ENCODE results near the gene NODAL. TPM values are rescaled to one million over a fixed set of nuclear protein-coding genes. Genes with fewer than 3 reads are reported as not detected.
A peak's percentile ranks its signal among the peaks of the same experiment; 100 is the strongest.

The NODAL gene
- total RNA-seq, 5 donors from 2014 or later (not counting 1 experiment from before 2014, with no cell fraction given) = not detected

DNA sequence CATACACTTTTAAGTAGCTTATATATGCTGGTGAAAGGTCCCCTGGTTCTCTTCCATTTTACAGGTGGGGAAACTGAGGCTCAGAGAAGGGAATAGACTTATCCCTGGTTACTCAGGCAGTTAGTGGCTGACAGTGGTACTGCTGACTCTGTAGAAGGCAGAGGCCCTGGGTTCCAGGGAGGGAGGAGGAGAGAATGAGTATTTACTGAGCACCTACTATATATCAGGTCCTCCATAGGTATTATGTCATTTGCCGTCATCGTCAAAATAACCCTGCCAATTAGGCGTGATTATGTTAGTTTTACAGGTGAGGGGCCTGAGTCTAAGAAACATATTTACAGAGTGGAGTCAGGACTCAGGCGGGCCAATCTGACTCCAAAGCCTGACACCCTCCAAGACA is 23.8 kb upstream of the NODAL start:
- Histone ChIP-seq H3K9me3 (no peaks in the 10 kb centered on the region), H3K36me3 (ENCODE audit: control insufficient read depth in 2 of 2, extremely low read depth in 1 of 2, insufficient read depth in 1 of 2, low read length in 1 of 2) (no peaks in the 10 kb centered on the region), H3K27me3 (replicated peaks in 1 of 2; ENCODE audit: control insufficient read depth in 2 of 2, extremely low read depth in 1 of 2, insufficient read depth in 2 of 2, low read length in 1 of 2) (peaks cover 0 to 13% of the 10 kb centered on the region in 2 experiments), H3K4me1 (ENCODE audit: control insufficient read depth in 1 of 2, extremely low read depth in 1 of 2, insufficient read depth in 2 of 2, low read length in 2 of 2) (no peaks in the 10 kb centered on the region), H3K27ac (ENCODE audit: low read length) (no peak overlapping the region), H3K4me3 (ENCODE audit: control insufficient read depth in 1 of 2, extremely low read depth in 1 of 2, low read length in 1 of 2) (no peak overlapping the region)
- Mint-ChIP-seq H3K36me3 (no peaks in the 10 kb centered on the region), H3K27me3 (peaks cover 8 to 9% of the 10 kb centered on the region in 2 donors), H3K27ac (no peak overlapping the region), H3K4me3 (no peak overlapping the region), H3K4me1 (peaks cover 0 to 5% (median 3%) of the 10 kb centered on the region in 3 donors), H3K9me3 (no peaks in the 10 kb centered on the region)
- CTCF ChIA-PET = no interaction called here
- ATAC-seq (replicated peaks in 1 of 4) (no peak), DNase-seq (no peak)
- POLR2A ChIA-PET = no interaction called here
- no CpG with 5 or more reads among the region's 4 CpGs for WGBS (ENCODE audit: insufficient coverage)

DNA sequence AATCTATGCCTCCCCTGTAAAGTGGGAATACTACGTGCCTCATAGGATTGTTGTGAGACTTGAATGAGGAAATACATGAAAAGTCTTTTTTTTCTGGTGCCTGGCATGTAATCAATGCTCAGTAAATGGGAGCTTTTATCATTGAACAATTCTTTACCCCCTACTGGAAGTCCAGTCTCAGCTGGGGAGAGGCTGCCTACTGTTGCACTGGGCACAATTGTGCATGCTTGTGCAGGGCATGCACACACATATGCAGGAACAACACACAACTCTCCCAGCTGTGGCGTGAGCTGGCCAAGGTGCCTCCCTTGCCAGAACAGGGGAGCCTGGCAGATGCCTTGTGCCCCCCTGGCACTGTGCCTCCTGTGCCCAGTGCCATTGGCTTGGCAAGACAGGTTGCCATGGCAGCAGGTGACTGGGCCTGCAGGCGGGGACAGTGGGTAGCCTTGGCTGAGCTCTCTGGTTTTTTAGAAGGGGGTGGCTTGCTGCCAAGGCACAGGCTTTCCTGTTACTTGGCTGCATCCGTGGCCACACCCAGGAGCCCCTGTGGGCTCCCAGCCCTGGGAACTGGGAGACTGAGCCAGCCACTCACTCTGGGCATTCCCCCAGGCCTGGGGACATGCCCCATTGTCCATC is 21.0 kb upstream of the NODAL start:
- no peaks in the 10 kb centered on the region for H3K9me3 ChIP-seq
- H3K27me3 ChIP-seq (replicated peaks in 1 of 2; ENCODE audit: control insufficient read depth in 2 of 2, extremely low read depth in 1 of 2, insufficient read depth in 2 of 2, low read length in 1 of 2) = peaks cover 0 to 39% of the 10 kb centered on the region in 2 experiments
- H3K36me3 ChIP-seq (ENCODE audit: control insufficient read depth in 2 of 2, extremely low read depth in 1 of 2, insufficient read depth in 1 of 2, low read length in 1 of 2) = no peaks in the 10 kb centered on the region
- H3K27ac ChIP-seq (ENCODE audit: low read length) = no peak overlapping the region
- no peak for DNase-seq
- Mint-ChIP-seq H3K4me1 (peaks cover 0 to 11% (median 4%) of the 10 kb centered on the region in 3 donors), H3K27ac (no peak overlapping the region), H3K27me3 (peaks cover 19 to 31% of the 10 kb centered on the region in 2 donors), H3K36me3 (no peaks in the 10 kb centered on the region), H3K4me3 (no peak overlapping the region), H3K9me3 (no peaks in the 10 kb centered on the region)
- ChIA-PET CTCF (no interaction called here), POLR2A (no interaction called here)
- no peak overlapping the region for H3K4me3 ChIP-seq (ENCODE audit: control insufficient read depth in 1 of 2, extremely low read depth in 1 of 2, low read length in 1 of 2)
- 61% methylated on average over 2 of the region's 4 CpGs for WGBS (ENCODE audit: insufficient coverage)
- no peak for ATAC-seq (replicated peaks in 1 of 4)
- H3K4me1 ChIP-seq (ENCODE audit: control insufficient read depth in 1 of 2, extremely low read depth in 1 of 2, insufficient read depth in 2 of 2, low read length in 2 of 2) = peaks cover 0 to 9% of the 10 kb centered on the region in 2 experiments

DNA sequence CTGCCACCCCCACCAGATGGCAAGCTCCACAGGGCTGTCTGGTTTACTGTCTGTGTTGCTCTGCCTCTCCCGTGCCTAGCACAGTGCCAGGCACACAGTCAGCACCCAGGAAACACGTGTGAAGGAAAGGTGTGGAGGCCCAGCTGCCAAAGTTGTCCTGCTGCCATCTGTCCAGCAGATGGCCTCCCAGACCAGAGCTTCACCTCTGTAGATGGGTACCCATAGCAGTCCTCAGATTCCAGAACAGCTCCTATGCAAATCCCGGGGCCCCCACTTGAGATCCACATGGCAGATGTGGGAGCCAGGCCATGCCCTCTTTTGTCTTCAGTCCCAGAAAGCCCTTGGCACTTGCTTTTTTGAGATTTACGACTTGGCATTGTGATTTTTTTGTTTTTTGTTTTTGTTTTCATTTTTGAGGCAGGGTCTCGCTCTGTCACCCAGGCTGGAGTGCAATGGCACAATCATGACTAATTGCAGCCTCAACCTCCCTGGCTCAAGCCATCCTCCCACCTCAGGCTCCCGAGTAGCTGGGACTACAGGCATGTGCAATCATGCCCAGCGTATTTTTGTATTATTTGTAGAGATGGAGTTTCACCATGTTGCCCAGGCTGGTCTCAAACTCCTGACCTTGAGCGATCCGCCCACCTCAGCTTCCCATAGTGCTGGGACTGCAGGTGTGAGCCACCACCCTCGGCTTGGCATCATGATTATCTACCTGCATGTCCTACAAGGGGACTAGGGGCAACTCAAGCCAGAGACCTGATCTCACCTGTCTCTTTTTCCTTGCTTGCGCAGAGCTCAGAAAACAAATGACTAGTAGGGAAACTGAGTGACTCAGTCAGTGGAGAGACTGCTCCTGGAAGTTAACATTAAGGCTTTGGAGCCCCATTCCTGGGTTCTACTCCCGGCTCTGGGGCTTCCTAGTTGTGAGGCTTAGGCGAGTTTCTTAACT is 20.2 kb upstream of the NODAL start:
- Histone ChIP-seq H3K4me3 (ENCODE audit: control insufficient read depth in 1 of 2, extremely low read depth in 1 of 2, low read length in 1 of 2) (no peak overlapping the region), H3K9me3 (no peaks in the 10 kb centered on the region), H3K27ac (ENCODE audit: low read length) (no peak overlapping the region), H3K27me3 (replicated peaks in 1 of 2; ENCODE audit: control insufficient read depth in 2 of 2, extremely low read depth in 1 of 2, insufficient read depth in 2 of 2, low read length in 1 of 2) (peaks cover 0 to 43% of the 10 kb centered on the region in 2 experiments), H3K36me3 (ENCODE audit: control insufficient read depth in 2 of 2, extremely low read depth in 1 of 2, insufficient read depth in 1 of 2, low read length in 1 of 2) (no peaks in the 10 kb centered on the region), H3K4me1 (ENCODE audit: control insufficient read depth in 1 of 2, extremely low read depth in 1 of 2, insufficient read depth in 2 of 2, low read length in 2 of 2) (peaks cover 0 to 9% of the 10 kb centered on the region in 2 experiments)
- ATAC-seq (replicated peaks in 1 of 4) (peak; percentile 59 to 75 (median 68)), DNase-seq (peak in 18 of 35 experiments; percentile 9 to 69 (median 33))
- ChIA-PET CTCF (interaction anchor here (0.7 to 1.4 kb wide), 2 partner anchors 19 to 47 kb away, joined by 3 read pairs; no protein-coding TSS in a partner anchor), POLR2A (no interaction called here)
- H3K27me3 Mint-ChIP-seq = peaks cover 27 to 37% of the 10 kb centered on the region in 2 donors
- WGBS (ENCODE audit: insufficient coverage) = 44% methylated on average over 4 of the region's 13 CpGs
- no peaks in the 10 kb centered on the region for H3K36me3 Mint-ChIP-seq
- H3K27ac Mint-ChIP-seq = peak overlapping the region in 1 of 2 donors; percentile 43
- no peak overlapping the region for H3K4me3 Mint-ChIP-seq
- peaks cover 0 to 12% (median 4%) of the 10 kb centered on the region in 3 donors for H3K4me1 Mint-ChIP-seq
- H3K9me3 Mint-ChIP-seq = no peaks in the 10 kb centered on the region

DNA sequence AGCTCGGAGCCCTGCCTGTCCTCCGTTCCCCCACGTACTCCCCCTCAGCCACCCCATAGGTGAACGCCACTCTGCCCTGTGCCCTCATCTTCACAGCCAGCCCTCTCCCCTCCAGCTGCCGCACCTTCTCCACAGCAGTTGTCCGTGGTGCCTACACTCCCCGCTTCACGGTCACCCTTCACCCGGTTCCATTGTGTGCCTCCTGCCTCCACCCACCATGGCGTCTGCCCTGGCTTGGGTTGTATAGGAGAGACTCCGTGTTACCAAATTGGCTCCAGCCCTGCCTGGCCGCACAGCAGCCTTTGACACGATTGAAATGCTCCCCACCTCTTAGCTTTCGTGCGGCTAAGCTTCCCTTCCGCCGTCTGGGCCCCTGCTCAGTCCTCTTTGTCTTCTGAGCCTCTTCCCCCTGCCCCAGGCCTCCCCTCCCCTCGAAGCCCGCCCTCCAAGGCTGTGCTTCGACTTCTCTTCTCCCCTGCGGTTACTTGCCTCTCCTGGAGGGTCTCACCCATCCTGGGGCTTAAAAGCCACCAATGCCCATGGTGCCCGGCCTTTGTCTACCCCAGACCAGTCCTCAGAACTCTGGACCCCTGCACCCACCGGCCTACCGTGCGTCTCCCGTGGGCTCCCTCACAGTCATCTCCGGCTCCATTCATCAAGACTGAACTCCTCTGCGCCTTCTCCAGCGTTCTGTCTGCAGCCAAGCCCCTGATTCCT is 18.5 kb upstream of the NODAL start:
- Mint-ChIP-seq H3K27ac (no peak overlapping the region), H3K9me3 (no peaks in the 10 kb centered on the region), H3K27me3 (peaks cover 30 to 44% of the 10 kb centered on the region in 2 donors), H3K36me3 (no peaks in the 10 kb centered on the region), H3K4me1 (peaks cover 0 to 12% (median 4%) of the 10 kb centered on the region in 3 donors), H3K4me3 (peak overlapping the region in 1 of 3 donors; percentile 18)
- ATAC-seq (replicated peaks in 1 of 4) = no peak
- peaks cover 0 to 9% of the 10 kb centered on the region in 2 experiments for H3K4me1 ChIP-seq (ENCODE audit: control insufficient read depth in 1 of 2, extremely low read depth in 1 of 2, insufficient read depth in 2 of 2, low read length in 2 of 2)
- no peak for DNase-seq
- ChIA-PET POLR2A (no interaction called here), CTCF (no interaction called here)
- peaks cover 0 to 55% of the 10 kb centered on the region in 2 experiments for H3K27me3 ChIP-seq (replicated peaks in 1 of 2; ENCODE audit: control insufficient read depth in 2 of 2, extremely low read depth in 1 of 2, insufficient read depth in 2 of 2, low read length in 1 of 2)
- H3K4me3 ChIP-seq (ENCODE audit: control insufficient read depth in 1 of 2, extremely low read depth in 1 of 2, low read length in 1 of 2) = no peak overlapping the region
- no peaks in the 10 kb centered on the region for H3K36me3 ChIP-seq (ENCODE audit: control insufficient read depth in 2 of 2, extremely low read depth in 1 of 2, insufficient read depth in 1 of 2, low read length in 1 of 2)
- H3K9me3 ChIP-seq = no peaks in the 10 kb centered on the region
- H3K27ac ChIP-seq (ENCODE audit: low read length) = no peak overlapping the region
- 83% methylated on average over 21 of the region's 29 CpGs for WGBS (ENCODE audit: insufficient coverage)

DNA sequence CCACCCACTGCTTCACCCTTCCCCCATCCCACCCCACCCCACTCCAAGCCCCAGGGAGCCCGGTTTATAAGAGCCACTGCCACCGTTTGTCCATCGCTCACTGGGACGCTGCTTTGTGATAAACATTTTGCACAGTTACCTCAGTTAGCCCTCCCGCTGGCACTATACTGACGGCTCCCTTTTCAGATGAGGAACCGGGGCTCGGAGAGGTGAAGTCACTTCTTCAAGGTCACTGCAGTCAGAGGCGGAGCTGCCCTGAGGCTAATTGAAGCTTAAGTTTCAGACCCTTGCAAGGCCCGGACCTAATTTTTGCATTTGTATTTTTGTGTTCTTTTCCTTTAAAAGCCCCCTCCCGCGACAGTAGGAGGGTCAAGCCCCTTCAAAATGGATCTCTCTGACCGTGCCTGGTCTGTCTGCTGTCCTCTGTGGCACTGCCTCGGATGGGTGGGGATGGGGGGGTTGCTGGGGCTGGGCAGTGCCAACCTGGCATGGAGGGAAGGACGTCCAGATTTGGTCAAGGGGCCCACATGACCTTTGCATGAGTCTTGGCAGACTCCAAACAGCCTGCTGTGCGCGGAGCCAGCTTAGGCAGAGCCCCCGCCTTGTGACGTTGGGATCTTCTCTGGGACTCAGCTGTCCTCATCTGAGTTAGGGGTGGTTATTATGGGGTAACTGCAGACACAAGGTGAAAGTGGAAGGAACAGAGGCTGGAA is 17.7 kb upstream of the NODAL start:
- 64% methylated on average over 15 of the region's 19 CpGs for WGBS (ENCODE audit: insufficient coverage)
- Mint-ChIP-seq H3K36me3 (no peaks in the 10 kb centered on the region), H3K4me1 (peaks cover 0 to 12% (median 4%) of the 10 kb centered on the region in 3 donors), H3K27ac (no peak overlapping the region), H3K27me3 (peaks cover 30 to 44% of the 10 kb centered on the region in 2 donors), H3K9me3 (no peaks in the 10 kb centered on the region), H3K4me3 (peak overlapping the region in 1 of 3 donors; percentile 17)
- H3K4me3 ChIP-seq (ENCODE audit: control insufficient read depth in 1 of 2, extremely low read depth in 1 of 2, low read length in 1 of 2) = no peak overlapping the region
- H3K36me3 ChIP-seq (ENCODE audit: control insufficient read depth in 2 of 2, extremely low read depth in 1 of 2, insufficient read depth in 1 of 2, low read length in 1 of 2) = no peaks in the 10 kb centered on the region
- peaks cover 0 to 55% of the 10 kb centered on the region in 2 experiments for H3K27me3 ChIP-seq (replicated peaks in 1 of 2; ENCODE audit: control insufficient read depth in 2 of 2, extremely low read depth in 1 of 2, insufficient read depth in 2 of 2, low read length in 1 of 2)
- peaks cover 0 to 9% of the 10 kb centered on the region in 2 experiments for H3K4me1 ChIP-seq (ENCODE audit: control insufficient read depth in 1 of 2, extremely low read depth in 1 of 2, insufficient read depth in 2 of 2, low read length in 2 of 2)
- DNase-seq (no peak), ATAC-seq (replicated peaks in 1 of 4) (no peak)
- CTCF ChIA-PET = interaction anchor here in 1 of 2 donors (0.7 kb wide), 1 partner anchor 125 kb away, joined by 4 read pairs; no protein-coding TSS in a partner anchor
- H3K9me3 ChIP-seq = no peaks in the 10 kb centered on the region
- POLR2A ChIA-PET = interaction anchor here in 1 of 2 donors (0.5 kb wide), 1 partner anchor 23 kb away, joined by 3 read pairs; no protein-coding TSS in a partner anchor
- H3K27ac ChIP-seq (ENCODE audit: low read length) = no peak overlapping the region

Data from T-cell (primary cell).